ENCODE data around the gene ADAM15.

GRCh38 chr1:155057788-155058211 is 6.7 kb downstream of the ADAM15 start:
- TF ChIP-seq CTCF (IDR thresholded peaks at IDR 0.05; ENCODE audit: low read depth, low read length): no peak
- no peak for TF ChIP-seq EZH2phosphoT487 (IDR thresholded peaks at IDR 0.05; ENCODE audit: low read depth)
